ENCODE data around the gene TNS1. TPM values are rescaled to one million over a fixed set of nuclear protein-coding genes. Genes with fewer than 3 reads are reported as not detected.

TNS1 gene
- total RNA-seq = 0.53 and 0.86 TPM in 2 replicates
- total RNA-seq (2013) = 3.0 TPM
- 0.10 and 0.20 TPM in 2 replicates for polyA plus RNA-seq
- polyA minus RNA-seq = 0.17 and 3.6 TPM in 2 replicates

GRCh38 chr2:218002845-218003180 is at the start of gene TNS1:
TNS1 (minus strand) TSS chr2:218002995; CDS start chr2:218002872, 123 bp downstream.
- H3K36me3 ChIP-seq (replicated peaks in 1 of 2; ENCODE audit: control extremely low read depth in 1 of 2, control insufficient read depth in 1 of 2, extremely low read depth in 1 of 2, insufficient read depth in 2 of 2, low read length in 1 of 2) = no peaks in the 10 kb centered on the region
- ATAC-seq (ENCODE audit: low read depth) (no peak), DNase-seq (no peak)
- no peak within 1 kb of the TSS for H3K4me3 ChIP-seq (ENCODE audit: control extremely low read depth in 1 of 5, extremely low read depth in 1 of 5, insufficient read depth in 1 of 5, low read depth in 2 of 5, low read length in 4 of 5)
- H3K27ac ChIP-seq (ENCODE audit: low read length in 2 of 2) = no peak within 1 kb of the TSS
- WGBS (ENCODE audit: insufficient coverage) = 83% methylated on average over 10 of the region's 13 CpGs
- ChIA-PET CTCF (no interaction called here), POLR2A (no interaction called here)
- Mint-ChIP-seq H3K9me3 (ENCODE audit: insufficient read depth) (no peaks in the 10 kb centered on the region), H3K4me1 (no peaks in the 10 kb centered on the region), H3K27me3 (peaks cover 27% of the 10 kb centered on the region), H3K27ac (no peak within 1 kb of the TSS), H3K4me3 (no peak within 1 kb of the TSS)
- H3K27me3 ChIP-seq (replicated peaks in 1 of 4; ENCODE audit: control extremely low read depth in 1 of 4, control insufficient read depth in 3 of 4, insufficient read depth in 4 of 4, low read length in 3 of 4) = no peaks in the 10 kb centered on the region
- H3K4me1 ChIP-seq (ENCODE audit: control insufficient read depth in 2 of 2, insufficient read depth in 2 of 2, low read length in 2 of 2) = no peaks in the 10 kb centered on the region
- TF ChIP-seq CTCF (IDR thresholded peaks at IDR 0.05) = no peak
- no peak for TF ChIP-seq EZH2 (IDR thresholded peaks at IDR 0.05; ENCODE audit: borderline replicate concordance, insufficient read depth, low read depth, low read length, poor library complexity, severe bottlenecking)
- no peak within 1 kb of the TSS for H2AFZ ChIP-seq (ENCODE audit: insufficient read depth, low read depth, low read length, poor library complexity, severe bottlenecking)
- no peaks in the 10 kb centered on the region for H3K9me3 ChIP-seq (ENCODE audit: control extremely low read depth in 1 of 3, control insufficient read depth in 2 of 3, insufficient read depth in 1 of 3, low read length in 2 of 3)
- H3K4me2 ChIP-seq (replicated peaks; ENCODE audit: low read depth, low read length, poor library complexity, severe bottlenecking) = no peak within 1 kb of the TSS
- H3K79me2 ChIP-seq (ENCODE audit: control insufficient read depth, insufficient read depth, low read length) = no peaks in the 10 kb centered on the region
- intact Hi-C loops (cut with micrococcal nuclease) = no loop called here
- H4K20me1 ChIP-seq (ENCODE audit: control insufficient read depth, insufficient read depth, low read length, poor library complexity, severe bottlenecking) = no peaks in the 10 kb centered on the region
- no peak within 1 kb of the TSS for H3K9ac ChIP-seq (ENCODE audit: low read length)

- Mint-ChIP-seq H3K4me1 (peaks cover 4% of the 10 kb centered on the region), H3K27me3 (peaks cover 18% of the 10 kb centered on the region), H3K27ac (no peak overlapping the region), H3K4me3 (no peak overlapping the region), H3K9me3 (ENCODE audit: insufficient read depth) (peaks cover 7% of the 10 kb centered on the region)
- H3K4me1 ChIP-seq (ENCODE audit: control insufficient read depth in 2 of 2, insufficient read depth in 2 of 2, low read length in 2 of 2) = no peaks in the 10 kb centered on the region
- no peak overlapping the region for H3K4me3 ChIP-seq (ENCODE audit: control extremely low read depth in 1 of 5, extremely low read depth in 1 of 5, insufficient read depth in 1 of 5, low read depth in 2 of 5, low read length in 4 of 5)
- H4K20me1 ChIP-seq (ENCODE audit: control insufficient read depth, insufficient read depth, low read length, poor library complexity, severe bottlenecking) = no peaks in the 10 kb centered on the region
- H3K27ac ChIP-seq (ENCODE audit: low read length in 2 of 2) = no peak overlapping the region
- no peak overlapping the region for H3K4me2 ChIP-seq (replicated peaks; ENCODE audit: low read depth, low read length, poor library complexity, severe bottlenecking)
- TF ChIP-seq CTCF (IDR thresholded peaks at IDR 0.05) = no peak
- DNase-seq (no peak), ATAC-seq (ENCODE audit: low read depth) (no peak)
- H3K9ac ChIP-seq (ENCODE audit: low read length) = no peak overlapping the region
- CTCF ChIA-PET = interaction anchor here (1.2 kb wide), 1 partner anchor 269 kb away, joined by 3 read pairs; no protein-coding TSS in a partner anchor
- POLR2A ChIA-PET = no interaction called here
- no peaks in the 10 kb centered on the region for H3K79me2 ChIP-seq (ENCODE audit: control insufficient read depth, insufficient read depth, low read length)
- H3K36me3 ChIP-seq (replicated peaks in 1 of 2; ENCODE audit: control extremely low read depth in 1 of 2, control insufficient read depth in 1 of 2, extremely low read depth in 1 of 2, insufficient read depth in 2 of 2, low read length in 1 of 2) = no peaks in the 10 kb centered on the region
- peaks cover 0 to 3% (median 0%) of the 10 kb centered on the region in 4 experiments for H3K27me3 ChIP-seq (replicated peaks in 1 of 4; ENCODE audit: control extremely low read depth in 1 of 4, control insufficient read depth in 3 of 4, insufficient read depth in 4 of 4, low read length in 3 of 4)
- H3K9me3 ChIP-seq (ENCODE audit: control extremely low read depth in 1 of 3, control insufficient read depth in 2 of 3, insufficient read depth in 1 of 3, low read length in 2 of 3) = peaks cover 0 to 14% (median 8%) of the 10 kb centered on the region in 3 donors
- H2AFZ ChIP-seq (ENCODE audit: insufficient read depth, low read depth, low read length, poor library complexity, severe bottlenecking) = no peak overlapping the region
- intact Hi-C loops (cut with micrococcal nuclease) = no loop called here
- no CpG with 5 or more reads among the region's 3 CpGs for WGBS (ENCODE audit: insufficient coverage)
Measured at GRCh38 chr2:218051903-218052302, 49.1 kb upstream of the TNS1 start.

Measured in B cell (primary cell).